Upper lobe of left lung (tissue), 4 donors: ENCODE data around the gene STAC3.

Experiments
- EP300 ChIP-seq, 4 donors: sonication (generic); formaldehyde crosslinking; IDR thresholded peaks; one replicate each; pipeline ENCODE4 v1.5.1; 2017; ENCODE audit warnings: antibody characterized with exemption in 4 of 4, control low read depth in 2 of 4
- POLR2A ChIP-seq, 4 donors: fragments of 450-650 bp; IDR thresholded peaks; one replicate each; pipeline ENCODE4 v1.5.1; 2016 to 2017; ENCODE audit warnings: antibody characterized with exemption in 4 of 4, mild to moderate bottlenecking in 2 of 4
- POLR2AphosphoS5 ChIP-seq, 2 donors: sonication (generic); formaldehyde crosslinking; IDR thresholded peaks; one replicate each; pipeline ENCODE4 v1.5.1; 2017; ENCODE audit warnings: antibody characterized with exemption in 2 of 2

DNA sequence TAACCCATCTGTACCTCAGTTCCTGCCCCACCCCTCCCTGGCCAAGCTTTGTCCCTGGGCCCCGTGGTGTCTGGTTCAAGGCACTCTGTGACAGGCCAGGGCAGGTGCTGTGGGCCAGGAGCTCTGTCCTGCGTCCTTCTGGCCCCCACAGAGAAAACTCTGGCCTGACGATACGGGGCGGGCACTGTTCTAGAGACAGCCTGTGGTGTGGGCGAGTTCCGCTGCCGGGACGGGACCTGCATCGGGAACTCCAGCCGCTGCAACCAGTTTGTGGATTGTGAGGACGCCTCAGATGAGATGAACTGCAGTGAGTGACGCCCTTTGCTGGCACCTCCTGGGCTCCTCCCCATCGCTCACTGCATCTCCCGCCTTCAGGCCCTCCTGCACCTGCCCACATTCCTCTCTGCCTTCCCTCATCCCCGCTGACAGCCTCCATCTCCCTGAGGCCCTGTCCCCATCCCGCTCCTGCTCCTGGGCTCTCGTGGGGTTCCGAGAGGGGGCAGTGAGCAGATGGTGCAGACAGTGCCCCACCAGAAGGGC, 57.2 kb downstream of the STAC3 start:
- no peak for TF ChIP-seq POLR2AphosphoS5 (IDR thresholded peaks at IDR 0.05)
- TF ChIP-seq POLR2A (IDR thresholded peaks at IDR 0.05) = no peak
- TF ChIP-seq EP300 (IDR thresholded peaks at IDR 0.05) = no peak
